HepG2 (cell line): Measurements from ENCODE around the gene NEURL2. TPM values are rescaled to one million over a fixed set of nuclear protein-coding genes. Genes with fewer than 3 reads are reported as not detected.

Experiments used
- BHLHE40 ChIP-seq: IDR thresholded peaks from 2 replicates; pipeline ENCODE4 v1.6.1; 2011; ENCODE audit warnings: low read length, improper control_type of control experiment
- CEBPG ChIP-seq: IDR thresholded peaks from 2 replicates; pipeline ENCODE4 v1.6.1; 2016
- FOSL2 ChIP-seq: sonication (generic); formaldehyde crosslinking; IDR thresholded peaks from 2 replicates; pipeline ENCODE4 v1.4.0; 2020; ENCODE audit warnings: missing genetic modification reagents
- HINFP ChIP-seq: sonication (generic); formaldehyde crosslinking; IDR thresholded peaks from 2 replicates; pipeline ENCODE4 v1.4.0; 2020; ENCODE audit warnings: low read depth, mild to moderate bottlenecking, missing genetic modification reagents
- KDM5A ChIP-seq: fragments of 200-600 bp; sonication (generic); IDR thresholded peaks from 2 replicates; pipeline ENCODE4 v1.7.0; 2018; ENCODE audit warnings: antibody characterized with exemption, mild to moderate bottlenecking, low read length, borderline replicate concordance
- MBNL3 ChIP-seq: fragments of 250-450 bp; sonication (Bioruptor Pico); conservative IDR thresholded peaks from 2 replicates; pipeline ENCODE4 v1.8.0; 2022; ENCODE audit warnings: mild to moderate bottlenecking, inconsistent platforms
- NFYC ChIP-seq: IDR thresholded peaks from 2 replicates; pipeline ENCODE4 v1.6.1; 2016; ENCODE audit warnings: missing genetic modification reagents, missing compliant biosample characterization
- NR2F2 ChIP-seq: IDR thresholded peaks from 2 replicates; pipeline ENCODE4 v1.6.1; 2012; ENCODE audit warnings: low read depth, inconsistent platforms, borderline replicate concordance
- NRL ChIP-seq: sonication (generic); formaldehyde crosslinking; IDR thresholded peaks from 2 replicates; pipeline ENCODE4 v1.5.0; 2020; ENCODE audit warnings: missing genetic modification reagents, mild to moderate bottlenecking, moderate library complexity, borderline replicate concordance
- PHF21A ChIP-seq: sonication (generic); formaldehyde crosslinking; IDR thresholded peaks from 2 replicates; pipeline ENCODE4 v1.5.0; 2020; ENCODE audit warnings: mild to moderate bottlenecking, missing genetic modification reagents
- SP5 ChIP-seq: IDR thresholded peaks from 2 replicates; pipeline ENCODE4 v1.6.1; 2016; ENCODE audit warnings: low read depth, borderline replicate concordance
- SRSF1 ChIP-seq: fragments of 200-400 bp; formaldehyde crosslinking; optimal IDR thresholded peaks from 2 replicates; pipeline ENCODE3; 2017; ENCODE audit warnings: mild to moderate bottlenecking, low read depth, low read length, moderate library complexity
- STAT5B ChIP-seq: sonication (generic); formaldehyde crosslinking; IDR thresholded peaks from 2 replicates; pipeline ENCODE4 v1.4.0; 2020; ENCODE audit warnings: missing genetic modification reagents
- TFDP1 ChIP-seq: IDR thresholded peaks from 2 replicates; pipeline ENCODE4 v1.6.1; 2016; ENCODE audit warnings: missing compliant biosample characterization, missing genetic modification reagents, borderline replicate concordance
- XBP1 ChIP-seq: sonication (generic); formaldehyde crosslinking; IDR thresholded peaks from 2 replicates; pipeline ENCODE4 v1.5.0; 2020; ENCODE audit warnings: missing genetic modification reagents
- ZNF160 ChIP-seq: sonication (generic); formaldehyde crosslinking; IDR thresholded peaks from 2 replicates; pipeline ENCODE4 v1.8.0; 2022; ENCODE audit warnings: mild to moderate bottlenecking, inconsistent platforms, missing genetic modification reagents
- ZNF256 ChIP-seq: sonication (generic); formaldehyde crosslinking; conservative IDR thresholded peaks from 2 replicates; pipeline ENCODE4 v1.4.0; 2020; ENCODE audit warnings: missing genetic modification reagents
- ZNF329 ChIP-seq: sonication (generic); formaldehyde crosslinking; IDR thresholded peaks from 2 replicates; pipeline ENCODE4 v1.9.0; 2021; ENCODE audit warnings: low read depth, mild to moderate bottlenecking, missing genetic modification reagents
- ZNF331 ChIP-seq: sonication (generic); formaldehyde crosslinking; IDR thresholded peaks from 2 replicates; pipeline ENCODE4 v1.4.0; 2020; ENCODE audit warnings: missing genetic modification reagents
- ZNF362 ChIP-seq: sonication (generic); formaldehyde crosslinking; IDR thresholded peaks from 2 replicates; pipeline ENCODE4 v1.4.0; 2020; ENCODE audit warnings: missing genetic modification reagents, mild to moderate bottlenecking, borderline replicate concordance
- ZNF367 ChIP-seq: sonication (generic); formaldehyde crosslinking; IDR thresholded peaks from 2 replicates; pipeline ENCODE4 v1.4.0; 2020; ENCODE audit warnings: missing genetic modification reagents, borderline replicate concordance
- ZNF562 ChIP-seq: sonication (generic); formaldehyde crosslinking; IDR thresholded peaks from 2 replicates; pipeline ENCODE4 v1.8.0; 2022; ENCODE audit warnings: missing genetic modification reagents, borderline replicate concordance
- ZNF674 ChIP-seq: sonication (generic); formaldehyde crosslinking; IDR thresholded peaks from 2 replicates; pipeline ENCODE4 v1.5.0; 2020; ENCODE audit warnings: low read depth, mild to moderate bottlenecking, missing genetic modification reagents
- ZNF782 ChIP-seq: sonication (generic); formaldehyde crosslinking; IDR thresholded peaks from 2 replicates; pipeline ENCODE4 v1.4.0; 2020; ENCODE audit warnings: missing genetic modification reagents, mild to moderate bottlenecking, borderline replicate concordance
- ZNF891 ChIP-seq: sonication (generic); formaldehyde crosslinking; IDR thresholded peaks from 2 replicates; pipeline ENCODE4 v1.5.0; 2020; ENCODE audit warnings: mild to moderate bottlenecking, missing genetic modification reagents
- polyA plus RNA-seq, 8 experiments: library from polyadenylated mRNA; depleted of rRNA in 3 of 8; stranded (reverse) in 7 of 8; unstranded in 1 of 8; fragments of >200 nt; fragmentation: Illumina TruSeq in 4 of 8; extraction: Trizol in 4 of 8; gene quantifications; 2 replicates each; pipeline versions ENCODE4 v1.2.1 to v1.2.3, GENCODE V29; 2011 to 2016; ENCODE audit warnings: low read depth in 4 of 8, missing spikeins in 1 of 8, mixed read lengths in 1 of 8; ENCODE audit not compliant: insufficient read depth in 1 of 8
- total RNA-seq, 5 experiments: library from RNA; depleted of rRNA; stranded (reverse); fragments of >200 nt; fragmentation: Illumina TruSeq; extraction: Trizol; gene quantifications; 2 replicates each; pipeline ENCODE4 v1.2.3, GENCODE V29; 2016; ENCODE audit warnings: low read depth in 1 of 5
- TF ChIP-seq, protein P1 (sequence below): sonication (generic); formaldehyde crosslinking; IDR thresholded peaks from 2 replicates; pipeline ENCODE4 v1.4.0; 2020; ENCODE audit warnings: mild to moderate bottlenecking, missing genetic modification reagents

NEURL2 gene
- total and polyA plus RNA-seq, 2 of the 13 experiments (the other 11 are each of a cell fraction or from before 2014, with no cell fraction given): 7.2 to 9.7 TPM

- TF ChIP-seq ZNF329 (CRISPR knock-in tag): 0 out of 2 replicates have a peak, but pooled peaks have one; percentile 57
- TF ChIP-seq NR2F2: peak; percentile 89
- no peak for TF ChIP-seq BHLHE40
- TF ChIP-seq ZNF160: peak; percentile 71; the same call in 1 of the 2 replicates
- peak; percentile 66; the same call in 1 of the 2 replicates for TF ChIP-seq ZNF331
- TF ChIP-seq SRSF1: no peak
- no peak for TF ChIP-seq ZNF367
- TF ChIP-seq KDM5A: peak; percentile 86
- peak; percentile 82; the same call in 1 of the 2 replicates for TF ChIP-seq ZNF782 (CRISPR knock-in tag)
- TF ChIP-seq NFYC (CRISPR knock-in tag): peak; percentile 100
- 0 out of 2 replicates have a peak, but pooled peaks have one; percentile 66 for TF ChIP-seq ZNF256 (CRISPR knock-in tag)
- TF ChIP-seq, protein P1, sequence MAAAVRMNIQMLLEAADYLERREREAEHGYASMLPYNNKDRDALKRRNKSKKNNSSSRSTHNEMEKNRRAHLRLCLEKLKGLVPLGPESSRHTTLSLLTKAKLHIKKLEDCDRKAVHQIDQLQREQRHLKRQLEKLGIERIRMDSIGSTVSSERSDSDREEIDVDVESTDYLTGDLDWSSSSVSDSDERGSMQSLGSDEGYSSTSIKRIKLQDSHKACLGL: peak; percentile 35; the same call in 1 of the 2 replicates
- no peak; the same call in 1 of the 2 replicates for TF ChIP-seq CEBPG (CRISPR knock-in tag)
- TF ChIP-seq XBP1 (CRISPR knock-in tag): no peak
- peak; percentile 52 for TF ChIP-seq FOSL2 (CRISPR knock-in tag)
- TF ChIP-seq SP5 (CRISPR knock-in tag): no peak
- peak; percentile 67; the same call in 1 of the 2 replicates for TF ChIP-seq NRL
- TF ChIP-seq HINFP (CRISPR knock-in tag): peak; percentile 53; the same call in 1 of the 2 replicates
- TF ChIP-seq STAT5B (CRISPR knock-in tag): 0 out of 2 replicates have a peak, but pooled peaks have one; percentile 37
- peak; percentile 67; the same call in 1 of the 2 replicates for TF ChIP-seq TFDP1 (CRISPR knock-in tag)
- TF ChIP-seq PHF21A (CRISPR knock-in tag): no peak
- peak; percentile 60; the same call in 1 of the 2 replicates for TF ChIP-seq ZNF891 (CRISPR knock-in tag)
- no peak for TF ChIP-seq MBNL3 (CRISPR knock-in tag)
- no peak for TF ChIP-seq ZNF562 (CRISPR knock-in tag)
- no peak for TF ChIP-seq ZNF362 (CRISPR knock-in tag)
- TF ChIP-seq ZNF674 (CRISPR knock-in tag): no peak
These were observed 9.8 kb downstream of the NEURL2 start, which contains the start of gene ZSWIM1 (continued) for GRCh38 chr20:45880988-45881788.
